BJ (cell line): ENCODE data around the gene AURKAIP1. TPM values are rescaled to one million over a fixed set of nuclear protein-coding genes. Genes with fewer than 3 reads are reported as not detected.
"Not testable (repeated sequence)": the region's sequence is repeated elsewhere in the genome, so short reads cannot be mapped to it uniquely, and the experiment has no call there.

ENCODE experiments used
- CTCF ChIA-PET: fragments of 350-600 bp; formaldehyde crosslinking; extraction: SDS; loops from one replicate; lab custom pipeline; 2021; ENCODE audit warnings: antibody characterized with exemption, inconsistent platforms; lab: Yijun Ruan, JAX
- POLR2A ChIA-PET: fragments of 300-600 bp; sonication (Branson Sonifier 250); formaldehyde crosslinking; extraction: SDS; loops from one replicate; lab custom pipeline; 2021; ENCODE audit warnings: antibody characterized with exemption; lab: Charles Lee
- DNase-seq: peaks from one replicate; pipeline ENCODE4 v3.0.0-alpha.2; 2011; ENCODE audit warnings: low read depth
- H3K27me3 ChIP-seq: 2 replicates; pipeline ENCODE4 v1.6.0; 2011; ENCODE audit warnings: low read length; ENCODE audit not compliant: control insufficient read depth, insufficient read depth
- H3K36me3 ChIP-seq: 2 replicates; pipeline ENCODE4 v1.5.1; 2011; ENCODE audit warnings: low read length; ENCODE audit not compliant: control insufficient read depth, insufficient read depth
- H3K4me3 ChIP-seq: 2 replicates; pipeline ENCODE4 v1.5.1; 2011; ENCODE audit warnings: low read depth, mild to moderate bottlenecking, control low read depth, low read length
- polyA plus RNA-seq: library from polyadenylated mRNA; depleted of rRNA; stranded (reverse); fragments of >200 nt; gene quantifications from 2 replicates; pipeline ENCODE4 v1.2.3, GENCODE V29; 2011
- TF ChIP-seq, protein P1 (sequence below): IDR thresholded peaks from 2 replicates; pipeline ENCODE4 v1.5.1; 2011; ENCODE audit warnings: low read depth, mild to moderate bottlenecking, control low read depth, inconsistent platforms, low read length, moderate library complexity; ENCODE audit not compliant: insufficient read depth

AURKAIP1 gene
- polyA plus RNA-seq, 1 experiment: 97.8 TPM

DNA sequence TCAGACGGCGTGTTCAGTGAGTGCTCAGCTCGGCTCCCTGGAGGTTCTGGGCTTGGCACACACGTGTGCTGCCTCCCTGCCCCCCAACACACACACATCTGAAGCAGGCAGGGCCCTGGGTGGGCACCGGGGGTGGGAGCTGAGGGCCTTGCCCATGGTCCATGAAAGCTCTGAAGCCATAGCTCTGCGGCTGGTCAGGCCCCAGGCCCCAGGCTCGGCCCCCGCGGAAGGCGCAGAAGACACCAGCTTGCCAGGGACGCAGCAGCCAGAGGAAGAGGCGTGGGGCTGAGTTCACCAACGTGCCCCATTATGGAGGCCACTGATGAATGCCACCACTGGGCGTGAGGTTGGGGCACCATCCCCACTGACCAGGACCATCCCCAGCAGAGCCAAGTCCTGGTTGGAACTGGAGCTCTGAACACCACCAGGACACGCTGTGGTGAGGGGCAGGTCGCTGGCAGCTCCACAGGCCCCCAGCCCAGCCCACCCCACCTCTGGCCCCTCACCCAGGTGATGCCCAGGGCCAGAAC, 4.2 kb downstream of the AURKAIP1 start:
- TF ChIP-seq, protein P1, sequence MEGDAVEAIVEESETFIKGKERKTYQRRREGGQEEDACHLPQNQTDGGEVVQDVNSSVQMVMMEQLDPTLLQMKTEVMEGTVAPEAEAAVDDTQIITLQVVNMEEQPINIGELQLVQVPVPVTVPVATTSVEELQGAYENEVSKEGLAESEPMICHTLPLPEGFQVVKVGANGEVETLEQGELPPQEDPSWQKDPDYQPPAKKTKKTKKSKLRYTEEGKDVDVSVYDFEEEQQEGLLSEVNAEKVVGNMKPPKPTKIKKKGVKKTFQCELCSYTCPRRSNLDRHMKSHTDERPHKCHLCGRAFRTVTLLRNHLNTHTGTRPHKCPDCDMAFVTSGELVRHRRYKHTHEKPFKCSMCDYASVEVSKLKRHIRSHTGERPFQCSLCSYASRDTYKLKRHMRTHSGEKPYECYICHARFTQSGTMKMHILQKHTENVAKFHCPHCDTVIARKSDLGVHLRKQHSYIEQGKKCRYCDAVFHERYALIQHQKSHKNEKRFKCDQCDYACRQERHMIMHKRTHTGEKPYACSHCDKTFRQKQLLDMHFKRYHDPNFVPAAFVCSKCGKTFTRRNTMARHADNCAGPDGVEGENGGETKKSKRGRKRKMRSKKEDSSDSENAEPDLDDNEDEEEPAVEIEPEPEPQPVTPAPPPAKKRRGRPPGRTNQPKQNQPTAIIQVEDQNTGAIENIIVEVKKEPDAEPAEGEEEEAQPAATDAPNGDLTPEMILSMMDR: no peak
- CTCF ChIA-PET: interaction anchor here (0.7 to 6.4 kb wide), 14 partner anchors 8 to 388 kb away, joined by 3 to 46 read pairs (median 8); partner anchors contain the start of genes DVL1, MXRA8 and TAS1R3
- POLR2A ChIA-PET: interaction anchor here (1.0 kb wide), 1 partner anchor 9 kb away, joined by 4 read pairs; no protein-coding TSS in a partner anchor
- H3K36me3 ChIP-seq: peaks cover 5% of the 10 kb centered on the region
- H3K27me3 ChIP-seq: no peaks in the 10 kb centered on the region
- DNase-seq: no peak
- no peak overlapping the region for H3K4me3 ChIP-seq

DNA sequence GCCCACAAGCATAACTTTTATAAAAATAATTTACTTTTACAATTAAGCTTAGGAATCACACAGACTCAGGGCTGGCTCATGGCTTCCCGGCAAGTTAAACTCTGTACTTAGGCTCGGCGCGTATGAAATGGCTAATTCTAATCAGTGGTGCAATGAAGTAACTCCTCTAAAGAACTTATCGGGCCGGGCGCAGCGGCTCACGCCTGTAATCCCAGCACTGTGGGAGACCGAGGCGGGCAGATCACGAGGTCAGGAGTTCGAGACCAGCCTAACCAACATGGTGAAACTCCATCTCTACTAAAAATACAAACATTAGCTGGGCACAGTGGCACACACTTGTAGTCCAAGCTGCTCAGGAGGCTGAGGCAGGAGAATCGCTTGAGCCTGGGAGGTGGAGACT, 4.9 kb downstream of the AURKAIP1 start:
- POLR2A ChIA-PET, H3K36me3 ChIP-seq, H3K27me3 ChIP-seq, H3K4me3 ChIP-seq, DNase-seq: not testable (repeated sequence)
- CTCF ChIA-PET: interaction anchor here (1.0 to 6.4 kb wide), 4 partner anchors 12 to 387 kb away, joined by 3 to 46 read pairs (median 18); partner anchors contain the start of genes DVL1 and MXRA8

DNA sequence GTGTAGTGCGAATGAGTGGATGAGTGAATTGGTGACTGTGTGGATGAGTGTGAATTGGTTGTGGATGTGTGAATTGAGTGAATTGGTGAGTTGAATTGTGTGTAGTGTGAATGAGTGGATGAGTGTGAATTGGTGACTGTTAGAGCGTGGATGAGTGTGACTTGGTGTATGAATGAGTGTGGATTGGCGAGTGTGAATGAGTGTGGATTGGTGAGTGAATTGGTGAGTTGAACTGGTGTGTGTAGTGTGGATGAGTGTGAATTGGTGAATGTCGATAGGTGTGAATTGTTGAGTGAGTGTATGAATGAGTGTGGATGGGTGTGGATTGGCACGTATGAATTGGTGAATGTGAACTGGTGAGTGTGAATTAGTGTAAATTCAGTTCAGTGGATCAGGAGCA, 7.7 kb downstream of the AURKAIP1 start:
- DNase-seq: no peak
- Histone ChIP-seq H3K27me3 (no peaks in the 10 kb centered on the region), H3K36me3 (peaks cover under 1% of the 10 kb centered on the region), H3K4me3 (no peak overlapping the region)
- ChIA-PET CTCF (no interaction called here), POLR2A (no interaction called here)
- TF ChIP-seq, protein P1: no peak

DNA sequence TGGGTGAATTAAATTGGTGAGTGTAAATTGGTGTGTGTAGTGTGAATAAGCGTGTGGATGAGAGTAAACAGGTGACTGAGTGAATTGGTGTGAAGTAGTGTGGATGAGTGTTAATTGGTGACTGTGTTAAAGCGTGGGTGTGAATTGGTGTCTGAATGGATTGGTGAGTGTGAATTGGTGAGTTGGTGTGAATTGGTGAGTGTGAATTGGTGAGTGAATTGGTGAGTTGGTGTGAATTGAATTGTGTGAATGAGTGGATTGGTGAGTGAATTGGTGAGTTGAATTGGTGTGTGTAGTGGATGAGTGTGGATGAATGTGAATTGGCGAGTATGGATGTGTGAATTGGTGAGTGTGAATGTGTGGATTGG, 8.3 kb downstream of the AURKAIP1 start:
- ChIA-PET POLR2A (no interaction called here), CTCF (no interaction called here)
- Histone ChIP-seq H3K36me3 (no peaks in the 10 kb centered on the region; the same call in 1 of the 2 replicates), H3K27me3 (no peaks in the 10 kb centered on the region), H3K4me3 (no peak overlapping the region)
- TF ChIP-seq, protein P1: no peak
- DNase-seq: no peak

DNA sequence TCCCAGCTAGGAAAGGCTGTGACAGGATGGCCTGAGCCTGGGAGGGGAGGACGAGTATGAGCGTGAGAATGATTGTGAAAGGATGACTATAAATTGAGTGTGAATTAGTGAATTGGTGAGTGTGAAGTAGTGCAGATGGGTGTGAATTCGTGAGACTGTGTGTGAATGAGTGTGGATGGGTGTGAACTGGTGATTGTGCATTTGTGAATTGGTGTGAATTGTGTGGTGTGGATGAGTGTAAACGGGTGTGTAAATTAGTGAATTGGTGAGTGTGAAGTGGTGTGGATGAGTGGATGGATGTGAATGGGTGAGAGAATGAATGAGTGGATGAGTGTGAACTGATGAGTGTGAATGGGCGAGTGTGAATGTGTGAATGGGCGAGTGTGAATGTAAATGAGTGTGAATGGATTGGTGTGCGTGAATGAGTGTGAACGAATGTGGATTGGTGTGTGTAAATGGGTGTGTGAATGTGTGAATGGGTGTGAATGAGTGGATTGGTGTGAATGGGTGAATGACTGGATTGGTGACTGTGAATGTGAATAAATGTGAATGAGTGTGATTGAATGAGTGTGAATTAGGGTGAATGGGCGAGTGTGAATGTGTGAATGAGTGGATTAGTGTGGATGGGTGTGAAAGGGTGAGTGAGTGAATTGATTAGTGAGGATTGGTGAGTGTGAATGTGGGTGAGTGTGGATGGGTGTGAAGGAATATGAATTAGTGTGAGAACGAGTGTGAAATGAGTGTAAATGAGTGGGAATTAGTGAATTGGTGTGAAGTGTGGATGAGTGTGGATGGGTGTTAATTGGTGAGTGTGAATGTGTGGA, 8.9 kb downstream of the AURKAIP1 start:
- TF ChIP-seq, protein P1: no peak
- POLR2A ChIA-PET: no interaction called here
- no peaks in the 10 kb centered on the region for H3K27me3 ChIP-seq
- CTCF ChIA-PET: no interaction called here
- H3K4me3 ChIP-seq: no peak overlapping the region
- no peaks in the 10 kb centered on the region for H3K36me3 ChIP-seq
- DNase-seq: no peak
